GM21737 (cell line): ENCODE measurements around the gene RAD51.
A peak's percentile ranks its signal among the peaks of the same experiment; 100 is the strongest.

Experiments
- ATAC-seq: cut with Tn5 transposase; IDR thresholded peaks from one replicate; pipeline ENCODE4 v1.9.1; 2021; ENCODE audit warnings: mild to moderate bottlenecking, moderate library complexity; ENCODE audit not compliant: unreplicated experiment

Gene RAD51

GRCh38 chr15:40721701-40722100, 26.7 kb downstream of the RAD51 start:
- no peak for ATAC-seq

GRCh38 chr15:40722354-40722753, 27.4 kb downstream of the RAD51 start:
- ATAC-seq, result no peak

GRCh38 chr15:40722934-40723333, 28.0 kb downstream of the RAD51 start:
- no peak for ATAC-seq

- ATAC-seq, result no peak
These were observed 28.9 kb downstream of the RAD51 start for GRCh38 chr15:40723919-40724318.

- no peak for ATAC-seq
These were observed 36.1 kb downstream of the RAD51 start for GRCh38 chr15:40731034-40731433.

- no peak for ATAC-seq
These were observed 41.6 kb downstream of the RAD51 start for GRCh38 chr15:40736575-40736974.

GRCh38 chr15:40737048-40737447, 42.1 kb downstream of the RAD51 start:
- ATAC-seq, result no peak

GRCh38 chr15:40739047-40739446, 44.1 kb downstream of the RAD51 start:
- ATAC-seq, result no peak

- ATAC-seq, result no peak
These were observed 44.9 kb downstream of the RAD51 start for GRCh38 chr15:40739854-40740253.

- ATAC-seq, result no peak
These were observed 48.5 kb downstream of the RAD51 start for GRCh38 chr15:40743485-40743901.

GRCh38 chr15:40743921-40744814, 49.2 kb downstream of the RAD51 start:
- ATAC-seq, result no peak

GRCh38 chr15:40744815-40745152, 49.8 kb downstream of the RAD51 start:
- ATAC-seq, result no peak

GRCh38 chr15:40746916-40747418, 52.0 kb downstream of the RAD51 start:
- ATAC-seq, result no peak

- no peak for ATAC-seq
These were observed 53.0 kb downstream of the RAD51 start for GRCh38 chr15:40747685-40748631.

- no peak for ATAC-seq
These were observed 54.2 kb downstream of the RAD51 start for GRCh38 chr15:40749151-40749630.

GRCh38 chr15:40750885-40751284, 55.9 kb downstream of the RAD51 start:
- ATAC-seq, result no peak

GRCh38 chr15:40751745-40752144, 56.8 kb downstream of the RAD51 start:
- no peak for ATAC-seq

- ATAC-seq, result peak; percentile 1
These were observed 59.6 kb downstream of the RAD51 start for GRCh38 chr15:40754574-40754882.

- ATAC-seq, result peak; percentile 83
These were observed 60.2 kb downstream of the RAD51 start, which contains the start of gene RMDN3 for GRCh38 chr15:40754883-40755811. TSS of gene RMDN3 (minus strand) at chr15:40755254. CDS start at chr15:40754783, 471 bp downstream.

GRCh38 chr15:40755812-40756208, 60.8 kb downstream of the RAD51 start:
- ATAC-seq, result no peak
